Sigmoid colon (tissue), 4 donors: ENCODE measurements around the gene GPR55.

ENCODE experiments used
- POLR2A ChIP-seq, 2 donors: fragments of 450-650 bp; IDR thresholded peaks; one replicate each; pipeline ENCODE4 v1.6.1; 2016; ENCODE audit warnings: antibody characterized with exemption in 2 of 2, mild to moderate bottlenecking in 2 of 2, moderate library complexity in 2 of 2
- POLR2AphosphoS5 ChIP-seq, 4 donors: sonication (generic); formaldehyde crosslinking; IDR thresholded peaks; one replicate each; pipeline ENCODE4 v1.6.1; 2017; ENCODE audit warnings: antibody characterized with exemption in 4 of 4
- TF ChIP-seq, protein P1 (sequence below), 4 experiments: fragments of 450-650 bp in 3 of 4; fragments of 200-600 bp in 1 of 4; IDR thresholded peaks; one replicate each; pipeline ENCODE4 v1.5.1; 2016 to 2019; ENCODE audit warnings: antibody characterized with exemption in 4 of 4, mild to moderate bottlenecking in 3 of 4, moderate library complexity in 2 of 4

DNA sequence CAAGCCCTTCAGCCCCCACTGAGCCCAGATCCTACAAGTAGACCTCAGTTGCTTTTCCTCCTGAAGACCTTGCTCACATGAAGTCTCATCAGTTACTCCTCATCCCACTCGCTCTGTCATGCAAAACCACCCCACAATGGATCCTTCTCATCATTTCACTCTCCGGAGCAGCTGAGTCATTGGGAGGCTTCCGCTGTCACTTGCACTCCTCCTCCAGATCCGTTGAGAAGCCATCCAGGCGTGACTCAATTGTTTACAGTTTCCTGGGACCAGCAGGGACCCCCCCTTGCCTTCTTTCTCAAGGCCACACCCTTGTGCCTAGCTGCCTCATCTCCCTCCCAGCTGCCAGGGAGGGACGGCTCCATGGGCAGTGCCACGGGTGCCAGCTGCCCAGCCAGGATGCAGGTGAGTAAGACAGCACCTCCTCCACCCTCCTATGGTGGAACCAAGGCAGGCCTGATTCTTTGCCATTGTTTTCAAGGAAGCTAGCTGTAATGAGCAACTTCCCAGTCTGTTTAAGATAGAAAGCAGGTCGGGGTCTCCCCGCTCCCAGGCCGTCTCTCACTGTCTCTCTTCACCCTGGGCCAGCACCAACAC, 16.3 kb downstream of the GPR55 start:
- TF ChIP-seq, protein P1, sequence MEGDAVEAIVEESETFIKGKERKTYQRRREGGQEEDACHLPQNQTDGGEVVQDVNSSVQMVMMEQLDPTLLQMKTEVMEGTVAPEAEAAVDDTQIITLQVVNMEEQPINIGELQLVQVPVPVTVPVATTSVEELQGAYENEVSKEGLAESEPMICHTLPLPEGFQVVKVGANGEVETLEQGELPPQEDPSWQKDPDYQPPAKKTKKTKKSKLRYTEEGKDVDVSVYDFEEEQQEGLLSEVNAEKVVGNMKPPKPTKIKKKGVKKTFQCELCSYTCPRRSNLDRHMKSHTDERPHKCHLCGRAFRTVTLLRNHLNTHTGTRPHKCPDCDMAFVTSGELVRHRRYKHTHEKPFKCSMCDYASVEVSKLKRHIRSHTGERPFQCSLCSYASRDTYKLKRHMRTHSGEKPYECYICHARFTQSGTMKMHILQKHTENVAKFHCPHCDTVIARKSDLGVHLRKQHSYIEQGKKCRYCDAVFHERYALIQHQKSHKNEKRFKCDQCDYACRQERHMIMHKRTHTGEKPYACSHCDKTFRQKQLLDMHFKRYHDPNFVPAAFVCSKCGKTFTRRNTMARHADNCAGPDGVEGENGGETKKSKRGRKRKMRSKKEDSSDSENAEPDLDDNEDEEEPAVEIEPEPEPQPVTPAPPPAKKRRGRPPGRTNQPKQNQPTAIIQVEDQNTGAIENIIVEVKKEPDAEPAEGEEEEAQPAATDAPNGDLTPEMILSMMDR (IDR thresholded peaks at IDR 0.05) = no peak
- no peak for TF ChIP-seq POLR2A (IDR thresholded peaks at IDR 0.05)
- no peak for TF ChIP-seq POLR2AphosphoS5 (IDR thresholded peaks at IDR 0.05)
